ENCODE results near the gene MAT2A. TPM values are rescaled to one million over a fixed set of nuclear protein-coding genes. Genes with fewer than 3 reads are reported as not detected.

The MAT2A gene
- total and polyA plus RNA-seq, 9 of the 15 experiments (the other 6 are each of a cell fraction or from before 2014, with no cell fraction given): 130 to 1,027 (median 240) TPM

DNA sequence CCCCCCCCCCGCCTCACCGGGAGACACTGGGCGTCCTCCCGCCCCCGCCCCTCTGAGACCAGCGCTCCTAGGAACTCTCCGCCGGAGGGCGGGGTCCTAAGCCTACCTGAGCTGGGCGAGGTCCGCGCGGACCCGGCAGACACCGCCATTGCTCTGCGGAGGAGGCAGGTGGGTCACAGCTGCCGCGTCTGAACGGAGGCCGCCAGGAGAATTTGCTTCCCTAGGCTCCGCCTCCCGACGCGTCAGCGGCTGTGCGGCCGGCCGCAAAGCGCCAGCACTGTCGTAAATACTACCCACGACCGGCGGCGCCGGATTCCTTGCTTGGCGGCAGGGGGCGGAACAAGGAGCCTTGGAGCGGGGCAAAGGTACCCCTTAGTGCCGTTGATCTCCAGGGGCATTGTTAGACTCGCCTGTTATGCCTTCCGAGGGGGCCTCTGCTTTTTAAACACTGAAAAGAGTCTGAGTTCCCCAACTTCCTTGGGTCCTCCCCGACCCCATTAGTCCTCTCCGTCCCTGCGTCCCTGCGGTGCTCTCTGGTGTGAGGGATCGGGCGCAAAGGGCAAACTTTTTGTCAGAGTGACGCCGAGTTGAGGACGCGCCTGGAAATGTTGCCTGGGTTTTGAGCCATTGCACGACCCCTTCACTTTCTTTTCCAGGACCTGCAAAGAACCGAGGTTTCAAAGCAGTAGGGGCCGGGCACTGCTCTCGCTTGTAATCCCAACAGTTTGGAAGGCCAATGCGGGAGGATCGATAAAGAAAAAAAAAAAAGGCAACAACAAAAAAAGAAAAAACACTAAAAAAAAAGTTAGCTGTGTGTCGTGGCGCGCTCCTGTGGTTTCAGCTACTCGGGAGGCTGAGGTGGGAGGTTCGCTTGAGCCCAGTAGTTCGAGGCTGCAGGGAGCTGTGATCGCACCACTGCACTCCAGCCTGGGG, 22.6 kb downstream of the MAT2A start, which contains the start of gene GGCX (continued):
- TF ChIP-seq YY1 (IDR thresholded peaks at IDR 0.05; ENCODE audit: borderline replicate concordance in 1 of 3, control insufficient read depth in 1 of 3, extremely low read depth in 1 of 3, insufficient read depth in 3 of 3, insufficient read length in 1 of 3, insufficient replicate concordance in 2 of 3, low read depth in 1 of 3, low read length in 2 of 3): peak; percentile 69 to 94 (median 89)
- TF ChIP-seq, protein P1, sequence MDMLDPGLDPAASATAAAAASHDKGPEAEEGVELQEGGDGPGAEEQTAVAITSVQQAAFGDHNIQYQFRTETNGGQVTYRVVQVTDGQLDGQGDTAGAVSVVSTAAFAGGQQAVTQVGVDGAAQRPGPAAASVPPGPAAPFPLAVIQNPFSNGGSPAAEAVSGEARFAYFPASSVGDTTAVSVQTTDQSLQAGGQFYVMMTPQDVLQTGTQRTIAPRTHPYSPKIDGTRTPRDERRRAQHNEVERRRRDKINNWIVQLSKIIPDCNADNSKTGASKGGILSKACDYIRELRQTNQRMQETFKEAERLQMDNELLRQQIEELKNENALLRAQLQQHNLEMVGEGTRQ (CRISPR knock-in tag; IDR thresholded peaks at IDR 0.05): no peak
- 0 out of 2 replicates have a peak, but pooled peaks have one; percentile 17 for TF ChIP-seq ZKSCAN1 (IDR thresholded peaks at IDR 0.05; ENCODE audit: low read depth, low read length)
- peak; percentile 56; the same call in 1 of the 2 replicates for TF ChIP-seq L3MBTL2 (IDR thresholded peaks at IDR 0.05)
- peak; percentile 79 to 88; a peak in 2 of 4 replicates for TF ChIP-seq SIN3A (IDR thresholded peaks at IDR 0.05; ENCODE audit: borderline replicate concordance in 2 of 2, control insufficient read depth in 1 of 2, low read depth in 2 of 2, low read length in 2 of 2)
- TF ChIP-seq GABPB1 (CRISPR knock-in tag; IDR thresholded peaks at IDR 0.05): peak; percentile 60
- TF ChIP-seq PHB (CRISPR knock-in tag; IDR thresholded peaks at IDR 0.05): no peak
- TF ChIP-seq, protein P2, sequence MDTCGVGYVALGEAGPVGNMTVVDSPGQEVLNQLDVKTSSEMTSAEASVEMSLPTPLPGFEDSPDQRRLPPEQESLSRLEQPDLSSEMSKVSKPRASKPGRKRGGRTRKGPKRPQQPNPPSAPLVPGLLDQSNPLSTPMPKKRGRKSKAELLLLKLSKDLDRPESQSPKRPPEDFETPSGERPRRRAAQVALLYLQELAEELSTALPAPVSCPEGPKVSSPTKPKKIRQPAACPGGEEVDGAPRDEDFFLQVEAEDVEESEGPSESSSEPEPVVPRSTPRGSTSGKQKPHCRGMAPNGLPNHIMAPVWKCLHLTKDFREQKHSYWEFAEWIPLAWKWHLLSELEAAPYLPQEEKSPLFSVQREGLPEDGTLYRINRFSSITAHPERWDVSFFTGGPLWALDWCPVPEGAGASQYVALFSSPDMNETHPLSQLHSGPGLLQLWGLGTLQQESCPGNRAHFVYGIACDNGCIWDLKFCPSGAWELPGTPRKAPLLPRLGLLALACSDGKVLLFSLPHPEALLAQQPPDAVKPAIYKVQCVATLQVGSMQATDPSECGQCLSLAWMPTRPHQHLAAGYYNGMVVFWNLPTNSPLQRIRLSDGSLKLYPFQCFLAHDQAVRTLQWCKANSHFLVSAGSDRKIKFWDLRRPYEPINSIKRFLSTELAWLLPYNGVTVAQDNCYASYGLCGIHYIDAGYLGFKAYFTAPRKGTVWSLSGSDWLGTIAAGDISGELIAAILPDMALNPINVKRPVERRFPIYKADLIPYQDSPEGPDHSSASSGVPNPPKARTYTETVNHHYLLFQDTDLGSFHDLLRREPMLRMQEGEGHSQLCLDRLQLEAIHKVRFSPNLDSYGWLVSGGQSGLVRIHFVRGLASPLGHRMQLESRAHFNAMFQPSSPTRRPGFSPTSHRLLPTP (IDR thresholded peaks at IDR 0.05; ENCODE audit: borderline replicate concordance, extremely low read depth, insufficient read length): no peak
- peak; percentile 44; the same call in 1 of the 2 replicates for TF ChIP-seq TAF7 (tag; IDR thresholded peaks at IDR 0.05)
- TF ChIP-seq SMARCC2 (IDR thresholded peaks at IDR 0.05; ENCODE audit: low read depth): no peak
- TF ChIP-seq SMARCA4 (IDR thresholded peaks at IDR 0.05): peak; percentile 33; the same call in 1 of the 2 replicates
- TF ChIP-seq ZBTB7A (IDR thresholded peaks at IDR 0.05; ENCODE audit: borderline replicate concordance, control insufficient read depth, low read depth, low read length): peak; percentile 75
- no peak for TF ChIP-seq NR2C2 (CRISPR knock-in tag; IDR thresholded peaks at IDR 0.05)
- peak; percentile 76; the same call in 1 of the 2 replicates for TF ChIP-seq NR2C2 (tag; IDR thresholded peaks at IDR 0.05)
- no peak for TF ChIP-seq SLC30A9 (CRISPR knock-in tag; IDR thresholded peaks at IDR 0.05)
- TF ChIP-seq ZNF507 (tag; conservative IDR thresholded peaks at IDR 0.05): no peak
- 0 out of 2 replicates have a peak, but pooled peaks have one; percentile 10 for TF ChIP-seq KLF16 (IDR thresholded peaks at IDR 0.05)
- TF ChIP-seq, protein P3, sequence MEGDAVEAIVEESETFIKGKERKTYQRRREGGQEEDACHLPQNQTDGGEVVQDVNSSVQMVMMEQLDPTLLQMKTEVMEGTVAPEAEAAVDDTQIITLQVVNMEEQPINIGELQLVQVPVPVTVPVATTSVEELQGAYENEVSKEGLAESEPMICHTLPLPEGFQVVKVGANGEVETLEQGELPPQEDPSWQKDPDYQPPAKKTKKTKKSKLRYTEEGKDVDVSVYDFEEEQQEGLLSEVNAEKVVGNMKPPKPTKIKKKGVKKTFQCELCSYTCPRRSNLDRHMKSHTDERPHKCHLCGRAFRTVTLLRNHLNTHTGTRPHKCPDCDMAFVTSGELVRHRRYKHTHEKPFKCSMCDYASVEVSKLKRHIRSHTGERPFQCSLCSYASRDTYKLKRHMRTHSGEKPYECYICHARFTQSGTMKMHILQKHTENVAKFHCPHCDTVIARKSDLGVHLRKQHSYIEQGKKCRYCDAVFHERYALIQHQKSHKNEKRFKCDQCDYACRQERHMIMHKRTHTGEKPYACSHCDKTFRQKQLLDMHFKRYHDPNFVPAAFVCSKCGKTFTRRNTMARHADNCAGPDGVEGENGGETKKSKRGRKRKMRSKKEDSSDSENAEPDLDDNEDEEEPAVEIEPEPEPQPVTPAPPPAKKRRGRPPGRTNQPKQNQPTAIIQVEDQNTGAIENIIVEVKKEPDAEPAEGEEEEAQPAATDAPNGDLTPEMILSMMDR (IDR thresholded peaks at IDR 0.05 in 2 of 3, conservative IDR thresholded peaks at IDR 0.05 in 1 of 3; ENCODE audit: insufficient read depth in 2 of 3, low read depth in 1 of 3, low read length in 3 of 3): peak in 1 of 3 experiments; percentile 12; a peak in 1 of 6 replicates
- peak; percentile 82; the same call in 1 of the 2 replicates for TF ChIP-seq GTF2E2 (tag; IDR thresholded peaks at IDR 0.05)
- TF ChIP-seq MXI1 (IDR thresholded peaks at IDR 0.05; ENCODE audit: low read depth, low read length): peak; percentile 60; the same call in 1 of the 2 replicates
- peak; percentile 97 for TF ChIP-seq ZNF263 (CRISPR knock-in tag; IDR thresholded peaks at IDR 0.05; ENCODE audit: borderline replicate concordance)

All from K562 (cell line).